T-cell (primary cell): ENCODE measurements around the gene DYSF. TPM values are rescaled to one million over a fixed set of nuclear protein-coding genes. Genes with fewer than 3 reads are reported as not detected.

Experiments used
- ATAC-seq, 4 experiments: fragments of 200-7000 bp in 3 of 4; fragments of 150-1000 bp in 1 of 4; cut with Tn5 transposase; replicated peaks in 1 of 4; 1 replicate in 3 of 4; 2 replicates in 1 of 4; pipeline ENCODE4 v1.10.0; 2021; ENCODE audit warnings: moderate library complexity in 3 of 4, mild to moderate bottlenecking in 2 of 4, moderate number of reproducible peaks in 1 of 4
- CTCF ChIA-PET, 2 donors: fragments of 300-600 bp; sonication (Branson Sonifier 250); formaldehyde crosslinking; loops; one replicate each; lab custom pipeline; 2022; ENCODE audit warnings: antibody characterized with exemption in 2 of 2; lab: Charles Lee
- POLR2A ChIA-PET, 2 donors: fragments of 300-600 bp; sonication (Branson Sonifier 250); formaldehyde crosslinking; loops; one replicate each; lab custom pipeline; 2022; ENCODE audit warnings: antibody characterized with exemption in 2 of 2; lab: Charles Lee
- DNase-seq, 35 experiments: peaks; one replicate each; pipeline versions ENCODE4 v3.0.0 to v3.0.0-alpha.2; 2013 to 2023
- H3K27ac ChIP-seq: one replicate; pipeline ENCODE4 v1.5.1; 2013; ENCODE audit warnings: low read length
- H3K27me3 ChIP-seq, 2 experiments: replicated peaks in 1 of 2; 1 replicate in 1 of 2; 2 replicates in 1 of 2; pipeline versions ENCODE4 v1.6.1 to v1.7.0; 2013; ENCODE audit warnings: low read length in 1 of 2, mixed read lengths in 1 of 2; ENCODE audit not compliant: control insufficient read depth in 2 of 2, insufficient read depth in 2 of 2; ENCODE audit errors: extremely low read depth in 1 of 2
- H3K36me3 ChIP-seq, 2 donors: 1 replicate in 1 of 2; 2 replicates in 1 of 2; pipeline versions ENCODE4 v1.6.1 to v1.7.0; 2013; ENCODE audit warnings: low read length in 1 of 2; ENCODE audit not compliant: control insufficient read depth in 2 of 2, insufficient read depth in 1 of 2; ENCODE audit errors: extremely low read depth in 1 of 2
- H3K4me1 ChIP-seq, 2 experiments: 1 replicate in 1 of 2; 2 replicates in 1 of 2; pipeline versions ENCODE4 v1.6.1 to v1.7.0; 2013; ENCODE audit warnings: low read length in 2 of 2, mixed read lengths in 1 of 2; ENCODE audit not compliant: insufficient read depth in 2 of 2, control insufficient read depth in 1 of 2; ENCODE audit errors: extremely low read depth in 1 of 2
- H3K4me3 ChIP-seq, 2 donors: 1 replicate in 1 of 2; 2 replicates in 1 of 2; pipeline versions ENCODE4 v1.5.1 to v1.7.0; 2013; ENCODE audit warnings: mild to moderate bottlenecking in 2 of 2, low read length in 1 of 2, moderate library complexity in 1 of 2; ENCODE audit not compliant: control insufficient read depth in 1 of 2; ENCODE audit errors: extremely low read depth in 1 of 2
- H3K9me3 ChIP-seq: 2 replicates; pipeline ENCODE4 v1.7.0; 2013
- H3K27ac Mint-ChIP-seq, 2 donors: one replicate each; pipeline ENCODE4 v1.8.0; 2020 to 2021; ENCODE audit warnings: mild to moderate bottlenecking in 2 of 2, mixed read lengths in 2 of 2
- H3K27me3 Mint-ChIP-seq, 2 donors: one replicate each; pipeline ENCODE4 v1.8.0; 2021 to 2022; ENCODE audit warnings: mixed read lengths in 2 of 2
- H3K36me3 Mint-ChIP-seq: one replicate; pipeline ENCODE4 v1.8.0; 2021; ENCODE audit warnings: mixed read lengths
- H3K4me1 Mint-ChIP-seq, 3 donors: one replicate each; pipeline ENCODE4 v1.8.0; 2020 to 2022; ENCODE audit warnings: mixed read lengths in 3 of 3, mild to moderate bottlenecking in 1 of 3
- H3K4me3 Mint-ChIP-seq, 3 donors: one replicate each; pipeline ENCODE4 v1.8.0; 2020 to 2022; ENCODE audit warnings: mild to moderate bottlenecking in 3 of 3, mixed read lengths in 3 of 3, moderate library complexity in 3 of 3
- H3K9me3 Mint-ChIP-seq, 3 donors: one replicate each; pipeline ENCODE4 v1.8.0; 2020 to 2022; ENCODE audit warnings: mixed read lengths in 3 of 3
- WGBS: methylation state at CpG from one replicate; pipeline ENCODE4 v1.1.5; 2013; ENCODE audit warnings: missing lambda C conversion rate; ENCODE audit not compliant: insufficient coverage; 5-methylcytosine and 5-hydroxymethylcytosine counted together
- total RNA-seq, 35 experiments: library from RNA in 6 of 35; stranded (reverse) in 6 of 35; fragments of 120-200 nt in 1 of 35; gene quantifications; one replicate each; pipeline versions ENCODE4 v1.2.1 to v1.2.4 and lab custom pipeline; 2013 to 2026

DYSF gene
- total RNA-seq, 5 donors from 2014 or later (not counting 1 experiment from before 2014, with no cell fraction given), result 0.56 to 3.4 (median 1.9) TPM

DNA sequence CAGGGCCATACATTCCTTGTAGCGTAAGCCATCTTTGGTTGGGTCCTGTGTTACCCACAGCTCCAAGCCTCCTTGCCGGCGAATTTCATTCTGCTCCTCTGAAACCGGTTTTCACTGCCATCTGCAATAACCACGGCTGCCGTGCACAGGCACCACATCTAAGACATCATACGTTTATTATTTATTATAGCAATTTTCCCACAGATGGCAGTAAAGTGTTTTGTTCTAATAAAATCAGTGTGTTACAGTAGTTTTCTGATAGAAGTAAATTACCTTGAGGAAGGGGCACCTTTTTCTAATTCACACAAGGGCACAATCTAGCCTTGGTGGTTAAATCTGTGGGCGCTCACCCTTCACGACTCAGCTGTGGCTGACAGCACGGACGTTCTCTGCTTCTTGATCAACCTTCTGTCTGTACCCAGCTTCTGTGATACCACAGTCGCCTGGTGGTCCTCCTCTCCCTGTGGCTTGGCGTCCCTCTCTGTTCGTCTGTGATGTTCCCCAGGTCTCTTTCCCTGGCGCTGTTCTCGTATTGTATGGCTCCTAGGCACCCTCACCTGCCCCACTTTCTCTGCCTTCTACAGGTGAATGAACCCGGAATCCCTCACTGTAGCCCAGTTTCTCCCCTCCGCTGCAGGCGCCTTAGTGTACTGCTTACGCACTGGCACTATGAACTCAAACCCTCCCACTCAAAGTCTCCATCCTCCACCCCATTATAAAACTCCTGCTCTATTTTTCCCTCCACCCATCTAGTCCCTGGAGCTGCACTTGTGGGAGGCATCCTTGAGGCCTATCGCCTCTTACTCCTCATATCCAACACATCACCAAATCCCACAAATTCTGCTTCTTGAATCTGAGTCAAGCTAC is 236.8 kb downstream of the DYSF start:
- POLR2A ChIA-PET, result no interaction called here
- Mint-ChIP-seq H3K27me3 (peaks cover 4 to 7% of the 10 kb centered on the region in 2 donors), H3K36me3 (no peaks in the 10 kb centered on the region), H3K4me1 (no peaks in the 10 kb centered on the region), H3K4me3 (no peak overlapping the region), H3K9me3 (peaks cover 0 to 9% (median 0%) of the 10 kb centered on the region in 3 donors), H3K27ac (no peak overlapping the region)
- Histone ChIP-seq H3K4me3 (no peak overlapping the region), H3K27me3 (peaks cover 0 to 16% of the 10 kb centered on the region in 2 experiments), H3K4me1 (no peaks in the 10 kb centered on the region), H3K9me3 (no peaks in the 10 kb centered on the region), H3K36me3 (no peaks in the 10 kb centered on the region), H3K27ac (no peak overlapping the region)
- ATAC-seq (no peak), DNase-seq (no peak)
- 89% methylated on average over 17 of the region's 21 CpGs for WGBS
- CTCF ChIA-PET, result no interaction called here

GRCh38 chr2:71690876-71691475 is 237.6 kb downstream of the DYSF start:
- Histone ChIP-seq H3K27me3 (peaks cover 0 to 20% of the 10 kb centered on the region in 2 experiments), H3K9me3 (no peaks in the 10 kb centered on the region), H3K4me1 (no peaks in the 10 kb centered on the region), H3K4me3 (no peak overlapping the region), H3K36me3 (no peaks in the 10 kb centered on the region), H3K27ac (no peak overlapping the region)
- Mint-ChIP-seq H3K9me3 (peaks cover 0 to 9% (median 0%) of the 10 kb centered on the region in 3 donors), H3K36me3 (no peaks in the 10 kb centered on the region), H3K27ac (no peak overlapping the region), H3K4me1 (no peaks in the 10 kb centered on the region), H3K27me3 (peaks cover 4 to 7% of the 10 kb centered on the region in 2 donors), H3K4me3 (no peak overlapping the region)
- 77% methylated on average over 10 of the region's 12 CpGs for WGBS
- ATAC-seq (no peak), DNase-seq (no peak)
- ChIA-PET POLR2A (no interaction called here), CTCF (no interaction called here)

GRCh38 chr2:71691747-71692441 is 238.5 kb downstream of the DYSF start:
- no peaks in the 10 kb centered on the region for H3K36me3 Mint-ChIP-seq
- H3K4me3 Mint-ChIP-seq, result no peak overlapping the region
- ATAC-seq (no peak), DNase-seq (no peak)
- H3K4me1 Mint-ChIP-seq, result no peaks in the 10 kb centered on the region
- H3K9me3 Mint-ChIP-seq, result peaks cover 0 to 9% (median 0%) of the 10 kb centered on the region in 3 donors
- no peaks in the 10 kb centered on the region for H3K4me1 ChIP-seq
- H3K9me3 ChIP-seq, result no peaks in the 10 kb centered on the region
- CTCF ChIA-PET, result no interaction called here
- H3K36me3 ChIP-seq, result no peaks in the 10 kb centered on the region
- POLR2A ChIA-PET, result no interaction called here
- H3K27ac ChIP-seq, result no peak overlapping the region
- 60% methylated on average over 17 of the region's 24 CpGs for WGBS
- no peak overlapping the region for H3K27ac Mint-ChIP-seq
- H3K27me3 ChIP-seq, result peaks cover 0 to 16% of the 10 kb centered on the region in 2 experiments
- no peak overlapping the region for H3K4me3 ChIP-seq
- peaks cover 4 to 7% of the 10 kb centered on the region in 2 donors for H3K27me3 Mint-ChIP-seq

- Histone ChIP-seq H3K9me3 (no peaks in the 10 kb centered on the region), H3K4me1 (no peaks in the 10 kb centered on the region), H3K27ac (no peak overlapping the region), H3K36me3 (no peaks in the 10 kb centered on the region), H3K27me3 (peaks cover 0 to 16% of the 10 kb centered on the region in 2 experiments), H3K4me3 (no peak overlapping the region)
- Mint-ChIP-seq H3K27ac (no peak overlapping the region), H3K4me3 (no peak overlapping the region), H3K9me3 (peaks cover 0 to 9% (median 0%) of the 10 kb centered on the region in 3 donors), H3K36me3 (no peaks in the 10 kb centered on the region), H3K27me3 (peaks cover 4 to 7% of the 10 kb centered on the region in 2 donors), H3K4me1 (no peaks in the 10 kb centered on the region)
- WGBS, result 69% methylated on average over 6 of the region's 10 CpGs
- ATAC-seq, result no peak
- ChIA-PET POLR2A (no interaction called here), CTCF (no interaction called here)
- DNase-seq, result no peak
Measured at GRCh38 chr2:71692621-71693277, 239.4 kb downstream of the DYSF start.

DNA sequence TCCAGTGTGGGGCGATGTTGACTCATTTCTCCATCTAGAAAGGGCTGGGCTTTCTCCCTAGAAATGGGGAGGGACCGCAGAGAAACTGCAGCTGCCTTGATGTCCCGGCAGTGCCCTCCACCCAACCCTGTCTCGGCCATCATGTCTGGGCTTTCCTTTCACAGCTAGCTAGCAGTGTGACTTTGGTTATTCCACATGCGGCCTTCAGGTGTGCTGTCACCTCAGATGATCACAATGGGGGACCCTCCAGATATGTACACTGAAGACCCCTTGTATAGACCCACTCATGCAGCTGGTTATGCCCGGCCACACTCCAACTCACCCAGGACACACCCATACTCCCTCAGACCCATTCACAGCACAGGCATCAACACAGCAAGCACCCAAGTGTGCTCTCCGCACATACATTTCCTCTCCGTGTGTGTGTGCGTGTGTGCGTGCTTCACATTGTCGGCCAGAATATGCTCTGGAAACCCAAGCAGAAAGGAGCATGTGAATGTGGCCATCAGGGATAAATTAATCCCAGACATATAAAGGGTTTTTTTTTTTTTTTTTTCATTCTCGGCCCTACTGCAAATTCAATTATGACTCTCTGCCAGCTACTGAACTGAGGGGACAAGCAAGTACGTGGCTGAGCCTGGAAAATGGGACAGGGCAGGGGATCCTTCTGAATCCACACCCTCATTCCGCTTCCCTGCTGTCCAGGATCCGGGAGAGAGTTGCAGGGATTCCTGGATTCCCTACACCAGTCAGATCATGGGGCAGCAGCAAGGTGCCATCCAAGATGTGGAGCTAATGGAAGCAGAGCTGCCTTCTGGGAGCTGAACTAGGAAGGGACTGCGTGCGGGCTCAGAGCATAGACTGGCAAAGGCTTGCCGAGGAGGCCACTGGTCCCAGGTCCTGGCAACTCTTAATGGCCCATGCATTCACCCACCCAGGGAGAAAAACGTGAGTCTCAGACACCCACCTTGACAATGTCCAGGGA is 240.2 kb downstream of the DYSF start:
- no peak overlapping the region for H3K27ac ChIP-seq
- H3K9me3 Mint-ChIP-seq, result peaks cover 0 to 9% (median 0%) of the 10 kb centered on the region in 3 donors
- H3K9me3 ChIP-seq, result no peaks in the 10 kb centered on the region
- ChIA-PET CTCF (no interaction called here), POLR2A (no interaction called here)
- no peak overlapping the region for H3K27ac Mint-ChIP-seq
- no peak for DNase-seq
- peaks cover 0 to 13% of the 10 kb centered on the region in 2 experiments for H3K27me3 ChIP-seq
- no peak overlapping the region for H3K4me3 ChIP-seq
- WGBS, result 64% methylated on average over 11 of the region's 19 CpGs
- peaks cover 4 to 7% of the 10 kb centered on the region in 2 donors for H3K27me3 Mint-ChIP-seq
- H3K4me3 Mint-ChIP-seq, result no peak overlapping the region
- H3K4me1 Mint-ChIP-seq, result no peaks in the 10 kb centered on the region
- ATAC-seq, result no peak
- no peaks in the 10 kb centered on the region for H3K36me3 ChIP-seq
- H3K4me1 ChIP-seq, result no peaks in the 10 kb centered on the region
- H3K36me3 Mint-ChIP-seq, result no peaks in the 10 kb centered on the region
